ENCODE results near the gene NACC2.

The NACC2 gene

DNA sequence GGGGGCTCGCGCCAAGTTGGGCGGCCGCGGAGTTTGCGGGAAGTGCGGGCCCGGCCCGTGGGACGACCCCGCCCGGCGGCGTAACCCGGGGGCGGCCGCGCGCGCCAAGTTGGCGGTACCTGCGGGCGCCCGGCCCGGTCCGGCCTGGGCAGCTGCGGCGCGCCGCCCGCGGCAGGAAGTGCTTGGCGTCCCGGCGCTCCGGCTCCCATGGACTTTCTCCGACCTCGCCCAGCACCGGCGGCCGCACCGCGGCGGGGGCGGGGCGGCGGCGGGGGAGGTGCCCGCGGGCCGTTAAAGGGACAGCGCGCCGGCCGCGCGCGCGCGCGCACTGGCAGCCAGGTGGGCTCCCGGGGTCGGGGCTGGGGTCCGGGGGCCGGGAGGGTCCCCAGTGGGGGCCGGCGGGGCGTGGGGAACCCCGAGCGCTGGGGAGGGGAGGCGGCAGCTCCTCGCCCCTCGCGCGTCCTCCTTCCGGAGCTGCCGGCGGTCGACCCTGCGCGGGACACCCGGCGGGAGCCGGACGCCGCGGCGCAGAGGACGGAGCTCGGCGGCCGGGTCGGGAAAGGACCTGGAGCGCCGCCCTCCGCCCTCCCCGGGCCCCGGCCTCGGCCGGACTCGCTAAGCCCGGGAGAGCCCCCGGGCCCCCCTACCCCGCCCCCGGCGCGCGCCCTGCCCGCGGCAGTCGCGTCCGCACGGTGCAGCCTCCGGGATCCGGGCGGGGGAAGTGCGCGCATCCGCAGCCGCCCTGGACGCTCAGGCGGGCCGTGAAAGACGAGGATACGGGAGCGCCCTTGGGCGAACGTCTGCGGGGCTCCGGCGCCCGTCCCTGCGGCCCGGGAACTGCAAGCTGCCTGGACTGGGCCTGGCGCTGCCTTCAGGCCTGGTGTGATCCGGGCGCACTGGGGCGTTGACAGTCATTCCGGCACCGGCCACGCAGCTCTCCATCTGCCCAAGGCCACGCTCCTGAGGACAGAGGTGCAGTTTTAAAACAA lies at the start of gene NACC2:
Gene NACC2, minus strand, starts transcription at position 220 of the 989 bp plus-strand sequence. CDS start 44,768 bp downstream, outside the sequence.
- in situ Hi-C loops (cut with MboI; ENCODE audit: low sequenced_read_pairs): no loop called here

- in situ Hi-C loops (cut with MboI; ENCODE audit: low sequenced_read_pairs): no loop called here
Observed at GRCh38 chr9:136144450-136144849, 49.4 kb upstream of the NACC2 start.

GRCh38 chr9:136143215-136144001 lies 48.3 kb upstream of the NACC2 start:
- in situ Hi-C loops (cut with MboI; ENCODE audit: low sequenced_read_pairs): no loop called here

- in situ Hi-C loops (cut with MboI; ENCODE audit: low sequenced_read_pairs): no loop called here
Observed at GRCh38 chr9:136142859-136143214, 47.7 kb upstream of the NACC2 start.

- in situ Hi-C loops (cut with MboI; ENCODE audit: low sequenced_read_pairs): no loop called here
Observed at GRCh38 chr9:136142414-136142796, 47.3 kb upstream of the NACC2 start.

- in situ Hi-C loops (cut with MboI; ENCODE audit: low sequenced_read_pairs): no loop called here
Observed at GRCh38 chr9:136141682-136142413, 46.8 kb upstream of the NACC2 start.

DNA sequence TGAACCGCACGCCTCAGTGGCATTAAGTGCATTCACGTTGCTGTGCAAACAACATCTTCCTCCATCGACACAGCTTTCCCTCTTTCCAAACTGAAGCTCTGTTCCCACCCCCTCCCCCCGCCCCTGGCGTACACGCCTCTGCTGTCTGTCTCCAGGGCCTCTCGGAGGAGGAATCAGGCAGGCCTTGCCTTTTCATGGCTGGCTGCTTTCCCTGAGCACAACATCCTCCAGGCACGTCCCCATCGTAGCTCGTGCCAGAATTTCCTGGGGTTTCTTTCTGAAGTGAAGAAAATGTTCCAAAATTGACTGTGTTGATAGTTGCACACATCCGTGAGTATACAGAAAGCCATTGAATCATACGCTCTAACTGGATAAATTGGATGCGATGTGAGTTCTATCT lies 45.9 kb upstream of the NACC2 start:
- in situ Hi-C loops (cut with MboI; ENCODE audit: low sequenced_read_pairs): no loop called here

GRCh38 chr9:136140046-136140445 lies 45.0 kb upstream of the NACC2 start:
- in situ Hi-C loops (cut with MboI; ENCODE audit: low sequenced_read_pairs): no loop called here

GRCh38 chr9:136138566-136138965 lies 43.5 kb upstream of the NACC2 start:
- in situ Hi-C loops (cut with MboI; ENCODE audit: low sequenced_read_pairs): no loop called here

DNA sequence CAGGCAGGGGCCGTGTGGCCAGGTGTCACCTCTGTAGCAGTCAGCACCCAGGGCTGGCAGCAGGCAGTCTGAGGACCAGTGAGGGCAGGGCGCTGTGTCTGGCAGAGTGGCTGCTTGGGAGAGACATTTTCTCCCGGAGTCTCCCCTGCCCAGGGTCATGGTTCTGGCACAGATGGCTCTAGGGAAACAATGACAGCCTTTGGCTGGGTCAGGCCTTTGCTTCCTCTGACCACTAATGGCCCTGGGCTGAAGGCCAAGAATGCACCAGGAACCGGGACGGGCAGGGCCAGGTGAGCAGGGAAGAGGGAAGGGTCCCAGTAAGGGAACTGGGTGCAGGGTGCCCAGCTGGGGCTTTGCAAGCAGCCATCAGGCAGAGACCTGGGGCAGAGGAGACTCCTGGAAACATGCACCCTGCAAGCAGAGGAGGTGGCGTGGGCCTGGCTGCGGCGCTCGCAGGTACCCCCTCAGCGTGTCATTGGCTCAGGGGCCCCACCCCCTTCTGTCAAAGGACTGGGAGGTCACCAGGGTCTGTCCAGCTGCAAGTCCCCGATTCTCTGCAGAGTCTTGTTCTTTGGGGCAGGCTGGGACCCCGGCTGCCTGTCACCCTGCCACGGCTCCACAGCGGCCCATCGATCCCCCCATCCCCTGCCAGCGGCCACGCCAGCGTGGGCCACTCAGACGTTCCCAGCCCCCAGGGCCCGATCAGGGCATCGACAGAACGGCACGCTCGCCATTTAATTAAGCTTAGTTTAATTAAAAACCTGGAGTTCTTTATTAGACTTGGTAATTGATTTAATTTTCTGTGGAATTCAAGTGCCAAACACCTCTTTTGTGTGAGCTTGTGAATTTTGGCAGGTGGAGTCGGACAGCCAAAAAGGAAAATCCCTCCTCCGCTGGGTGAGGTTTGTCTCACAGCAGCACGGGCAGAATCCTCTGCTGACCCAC lies 42.5 kb upstream of the NACC2 start:
- in situ Hi-C loops (cut with MboI; ENCODE audit: low sequenced_read_pairs): no loop called here

DNA sequence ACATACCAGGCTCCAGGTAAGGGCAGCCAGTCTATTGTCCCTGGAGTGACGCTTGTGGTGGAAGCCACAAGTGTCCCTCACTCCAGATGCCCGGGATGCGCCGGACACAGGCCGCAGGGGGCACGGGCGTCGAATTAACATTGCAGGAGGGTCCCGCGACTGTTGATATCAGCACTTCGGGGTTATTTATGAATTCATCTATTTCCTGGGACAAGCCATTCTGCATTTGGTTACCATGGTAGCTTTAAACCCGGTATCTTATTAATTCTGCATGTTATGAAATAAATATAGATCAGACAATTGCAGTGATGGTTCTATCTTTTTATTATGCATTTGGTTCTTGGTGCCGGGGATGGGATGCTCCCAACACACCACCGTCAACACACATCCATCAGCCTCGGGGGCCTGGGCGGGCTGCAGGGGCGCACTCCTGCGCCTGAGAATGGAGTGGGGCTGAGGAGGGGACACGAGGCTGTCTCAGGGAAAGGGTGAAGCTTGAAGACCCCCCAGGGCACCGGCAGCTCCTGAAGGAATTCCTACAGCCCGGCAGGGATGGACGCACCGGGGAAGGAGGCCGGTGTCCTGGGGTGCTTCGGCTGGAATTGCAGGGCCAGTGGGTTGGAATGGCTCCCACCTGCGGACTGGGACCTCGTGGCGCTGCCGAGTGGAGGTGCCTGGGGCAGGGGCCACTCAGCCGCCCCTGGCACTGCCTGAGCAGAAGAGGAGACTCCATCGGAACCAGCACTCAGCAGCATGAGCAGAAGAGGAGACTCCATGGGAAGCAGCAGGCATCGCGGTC lies 41.2 kb upstream of the NACC2 start:
- in situ Hi-C loops (cut with MboI; ENCODE audit: low sequenced_read_pairs): no loop called here

DNA sequence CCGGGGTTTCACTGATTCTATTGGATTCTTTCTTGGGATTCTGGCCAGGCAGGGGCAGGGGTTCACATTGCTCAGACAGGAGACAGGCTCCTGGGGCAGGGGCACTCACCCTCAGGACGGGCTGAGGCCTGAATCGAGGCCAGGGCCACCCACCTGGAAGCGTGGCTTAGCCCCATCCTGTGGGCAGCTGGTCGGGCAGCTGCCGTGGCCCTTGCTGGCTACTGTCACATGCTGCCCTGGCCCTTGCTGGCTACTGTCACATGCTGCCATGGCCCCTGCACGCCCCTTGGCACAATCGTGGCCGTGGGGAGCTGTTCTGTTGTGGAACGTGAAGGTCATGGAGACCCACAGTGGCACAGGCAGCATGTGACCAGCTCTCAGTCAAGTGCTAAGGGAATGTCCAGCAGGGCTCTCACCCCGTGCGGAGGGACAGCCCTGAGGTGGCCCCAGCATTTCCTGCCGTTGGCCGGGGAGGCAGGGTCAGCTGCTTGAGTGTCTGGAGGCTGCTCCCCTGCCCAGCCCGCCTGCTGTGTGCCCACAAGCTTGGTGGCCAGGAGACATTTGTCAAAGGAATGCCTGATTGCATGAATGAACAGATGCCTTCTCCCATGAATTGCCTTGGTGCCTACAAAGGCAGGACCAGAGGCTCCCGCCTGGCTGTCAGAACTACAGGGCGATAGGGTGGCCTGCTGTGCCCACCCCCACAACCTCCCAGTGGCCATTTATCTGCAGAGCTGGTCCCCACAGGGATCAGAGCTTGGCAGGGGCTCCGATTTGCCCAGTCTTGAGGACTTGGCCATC lies 40.4 kb upstream of the NACC2 start:
- in situ Hi-C loops (cut with MboI; ENCODE audit: low sequenced_read_pairs): no loop called here

DNA sequence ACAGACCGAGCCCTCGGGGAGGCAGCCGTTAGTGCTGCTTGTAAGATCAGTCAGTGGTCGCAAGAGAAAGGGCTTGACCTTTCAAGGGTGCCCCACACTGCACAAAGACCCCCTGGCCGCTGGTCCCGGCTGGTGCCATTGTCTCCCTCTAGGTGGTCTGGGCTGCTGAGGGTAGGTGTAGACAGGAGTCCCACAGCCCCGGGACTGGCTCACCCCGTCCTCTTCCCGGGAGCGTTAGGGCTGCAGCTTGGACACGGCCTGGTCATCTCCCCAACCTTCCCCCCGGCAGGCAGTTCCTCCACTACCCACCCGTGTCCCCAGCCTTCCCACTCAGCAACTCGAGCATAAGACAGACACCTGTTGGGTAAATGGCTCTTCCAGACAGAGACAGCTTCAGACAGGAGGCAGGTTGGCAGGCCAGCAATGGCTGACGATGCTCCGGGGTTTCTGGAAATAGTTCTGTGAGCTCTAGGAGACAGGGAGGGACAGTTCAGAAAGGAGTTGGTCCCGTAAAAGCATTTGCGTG lies 38.9 kb upstream of the NACC2 start:
- in situ Hi-C loops (cut with MboI; ENCODE audit: low sequenced_read_pairs): no loop called here

GRCh38 chr9:136133191-136133958 lies 38.3 kb upstream of the NACC2 start:
- in situ Hi-C loops (cut with MboI; ENCODE audit: low sequenced_read_pairs): no loop called here

GRCh38 chr9:136132512-136133050 lies 37.5 kb upstream of the NACC2 start:
- in situ Hi-C loops (cut with MboI; ENCODE audit: low sequenced_read_pairs): no loop called here

DNA sequence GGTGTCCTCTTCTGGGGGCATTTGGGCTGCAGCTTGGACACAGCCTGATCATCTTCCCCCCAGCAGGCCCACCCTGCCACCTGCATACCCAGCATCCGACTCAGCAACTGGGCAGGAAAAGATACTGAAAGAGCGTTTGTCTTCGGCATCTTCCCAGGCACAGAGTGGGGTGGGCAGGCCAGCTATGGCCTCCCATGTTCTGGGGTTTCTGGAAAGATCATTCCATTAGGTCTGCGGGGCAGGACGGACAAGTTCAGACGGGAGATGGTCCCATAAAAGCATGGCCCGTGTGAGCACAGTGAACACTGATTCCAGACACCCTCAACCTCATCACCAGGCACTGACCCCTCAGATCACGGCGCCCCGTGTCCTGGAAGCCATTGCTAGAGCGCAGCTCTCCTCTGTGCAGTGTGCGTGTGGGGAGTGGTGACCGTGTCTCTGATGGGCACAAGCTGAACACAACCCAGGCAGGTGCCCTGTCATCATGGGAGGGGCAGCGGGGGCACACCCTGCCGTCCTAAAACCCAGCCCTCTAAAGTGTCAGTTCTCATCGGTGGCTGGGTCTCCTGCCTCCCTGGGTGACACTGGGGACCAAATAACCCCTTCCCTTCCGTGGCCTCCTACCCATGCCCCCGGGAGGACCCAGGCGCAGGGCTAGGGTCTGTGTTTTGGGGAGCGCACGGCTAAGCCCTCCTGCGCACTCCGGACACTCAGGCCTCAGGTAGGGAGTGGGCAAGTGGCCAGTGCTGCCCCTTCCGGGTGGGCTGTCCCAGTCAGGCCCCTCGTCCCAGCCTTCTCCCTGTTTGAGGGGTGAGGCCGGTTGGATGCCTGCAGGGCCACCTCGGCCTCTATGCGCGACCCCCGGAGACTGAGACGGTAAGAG lies 36.8 kb upstream of the NACC2 start:
- in situ Hi-C loops (cut with MboI; ENCODE audit: low sequenced_read_pairs): no loop called here

All from HL-60/S4 treated with retinoic acid at 250 ng/mL for 4 days and 3 days (cell line).